ENCODE data around the gene CPLX4.
"Not testable (repeated sequence)": the region's sequence is repeated elsewhere in the genome, so short reads cannot be mapped to it uniquely, and the experiment has no call there.

The CPLX4 gene

DNA sequence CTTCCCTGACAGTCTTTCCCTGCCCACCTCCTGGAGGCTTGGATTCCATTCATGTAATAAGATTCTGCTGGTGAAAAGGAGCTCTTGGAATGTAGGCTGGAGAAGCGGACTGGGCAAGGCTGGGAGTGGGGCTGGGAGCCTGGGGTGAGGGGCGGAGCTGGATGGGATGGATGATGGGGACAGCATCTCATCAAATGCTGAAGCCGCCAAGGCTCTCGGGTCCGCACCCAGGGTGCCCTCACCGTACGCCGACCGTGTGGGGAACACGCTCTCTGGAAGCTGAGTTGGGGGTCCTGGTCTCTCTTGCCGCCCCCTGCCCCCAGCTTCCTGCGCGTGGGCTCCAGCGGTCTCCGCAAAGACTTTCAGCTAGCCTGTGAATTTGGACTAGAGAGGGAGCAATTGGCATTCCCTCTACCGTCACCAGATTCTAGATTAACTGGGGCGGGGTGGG lies 54.3 kb downstream of the CPLX4 start:
- TF ChIP-seq, protein P1, sequence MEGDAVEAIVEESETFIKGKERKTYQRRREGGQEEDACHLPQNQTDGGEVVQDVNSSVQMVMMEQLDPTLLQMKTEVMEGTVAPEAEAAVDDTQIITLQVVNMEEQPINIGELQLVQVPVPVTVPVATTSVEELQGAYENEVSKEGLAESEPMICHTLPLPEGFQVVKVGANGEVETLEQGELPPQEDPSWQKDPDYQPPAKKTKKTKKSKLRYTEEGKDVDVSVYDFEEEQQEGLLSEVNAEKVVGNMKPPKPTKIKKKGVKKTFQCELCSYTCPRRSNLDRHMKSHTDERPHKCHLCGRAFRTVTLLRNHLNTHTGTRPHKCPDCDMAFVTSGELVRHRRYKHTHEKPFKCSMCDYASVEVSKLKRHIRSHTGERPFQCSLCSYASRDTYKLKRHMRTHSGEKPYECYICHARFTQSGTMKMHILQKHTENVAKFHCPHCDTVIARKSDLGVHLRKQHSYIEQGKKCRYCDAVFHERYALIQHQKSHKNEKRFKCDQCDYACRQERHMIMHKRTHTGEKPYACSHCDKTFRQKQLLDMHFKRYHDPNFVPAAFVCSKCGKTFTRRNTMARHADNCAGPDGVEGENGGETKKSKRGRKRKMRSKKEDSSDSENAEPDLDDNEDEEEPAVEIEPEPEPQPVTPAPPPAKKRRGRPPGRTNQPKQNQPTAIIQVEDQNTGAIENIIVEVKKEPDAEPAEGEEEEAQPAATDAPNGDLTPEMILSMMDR (IDR thresholded peaks at IDR 0.05; ENCODE audit: low read length, missing control alignments): no peak
- H3K4me3 ChIP-seq (replicated peaks; ENCODE audit: low read depth, low read length): no peak overlapping the region
- DNase-seq (ENCODE audit: low read depth): no peak

DNA sequence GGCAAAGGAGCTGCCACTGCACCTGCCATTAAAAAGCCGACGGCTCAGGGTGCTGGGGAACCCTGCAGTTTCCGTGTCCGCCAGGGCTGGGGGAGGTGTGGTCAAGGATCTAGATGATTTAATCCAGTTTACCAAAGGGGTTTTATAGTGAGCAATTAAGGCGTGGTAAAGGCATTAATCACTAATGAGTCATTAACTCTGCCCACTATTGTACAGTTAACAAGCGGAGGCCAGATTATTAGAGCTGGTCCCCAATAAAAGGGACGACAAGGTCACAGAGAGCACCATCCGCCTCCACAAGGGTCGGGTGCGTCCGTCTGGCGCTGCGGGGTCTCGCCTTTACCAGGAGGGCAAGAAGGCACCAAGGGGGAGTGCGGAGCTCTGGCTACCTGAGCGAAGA lies 54.8 kb downstream of the CPLX4 start:
- TF ChIP-seq, protein P1 (IDR thresholded peaks at IDR 0.05; ENCODE audit: low read length, missing control alignments): no peak
- H3K4me3 ChIP-seq (replicated peaks; ENCODE audit: low read depth, low read length): no peak overlapping the region
- DNase-seq (ENCODE audit: low read depth): no peak

DNA sequence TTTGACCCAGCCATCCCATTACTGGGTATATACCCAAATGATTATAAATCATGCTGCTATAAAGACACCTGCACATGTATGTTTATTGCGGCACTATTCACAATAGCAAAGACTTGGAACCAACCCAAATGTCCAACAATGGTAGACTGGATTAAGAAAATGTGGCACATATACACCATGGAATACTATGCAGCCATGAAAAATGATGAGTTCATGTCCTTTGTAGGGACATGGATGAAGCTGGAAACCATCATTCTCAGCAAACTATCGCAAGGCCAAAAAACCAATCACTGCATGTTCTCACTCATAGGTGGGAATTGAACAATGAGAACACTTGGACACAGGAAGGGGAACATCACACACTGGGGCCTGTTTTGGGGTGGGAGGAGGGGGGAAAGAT lies 56.2 kb downstream of the CPLX4 start:
- not testable (repeated sequence) for H3K4me3 ChIP-seq (replicated peaks; ENCODE audit: low read depth, low read length); DNase-seq (ENCODE audit: low read depth)

DNA sequence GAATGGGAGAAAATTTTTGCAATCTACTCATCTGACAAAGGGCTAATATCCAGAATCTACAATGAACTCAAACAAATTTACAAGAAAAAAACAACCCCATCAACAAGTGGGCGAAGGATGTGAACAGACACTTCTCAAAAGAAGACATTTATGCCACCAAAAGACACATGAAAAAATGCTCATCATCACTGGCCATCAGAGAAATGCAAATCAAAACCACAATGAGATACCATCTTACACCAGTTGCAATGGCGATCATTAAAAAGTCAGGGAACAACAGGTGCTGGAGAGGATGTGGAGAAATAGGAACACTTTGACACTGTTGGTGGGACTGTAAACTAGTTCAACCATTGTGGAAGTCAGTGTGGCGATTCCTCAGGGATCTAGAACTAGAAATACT lies 56.6 kb downstream of the CPLX4 start:
- not testable (repeated sequence) for H3K4me3 ChIP-seq (replicated peaks; ENCODE audit: low read depth, low read length); DNase-seq (ENCODE audit: low read depth)

DNA sequence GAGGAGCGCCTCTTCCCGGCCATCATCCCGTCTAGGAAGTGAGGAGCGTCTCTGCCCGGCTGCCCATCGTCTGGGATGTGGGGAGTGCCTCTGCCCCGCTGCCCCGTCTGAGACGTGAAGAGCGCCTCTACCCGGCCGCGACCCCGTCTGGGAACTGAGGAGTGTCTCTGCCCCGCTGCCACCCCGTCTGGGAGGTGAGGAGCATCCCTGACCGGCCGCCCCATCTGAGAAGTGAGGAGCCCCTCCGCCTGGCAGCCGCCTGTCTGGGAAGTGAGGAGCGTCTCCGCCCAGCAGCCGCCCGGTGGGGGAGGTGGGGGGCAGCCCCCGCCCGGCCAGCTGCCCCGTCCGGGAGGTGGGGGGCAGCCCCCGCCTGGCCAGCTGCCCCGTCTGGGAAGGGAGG lies 63.0 kb downstream of the CPLX4 start:
- not testable (repeated sequence) for DNase-seq (ENCODE audit: low read depth); H3K4me3 ChIP-seq (replicated peaks; ENCODE audit: low read depth, low read length)

DNA sequence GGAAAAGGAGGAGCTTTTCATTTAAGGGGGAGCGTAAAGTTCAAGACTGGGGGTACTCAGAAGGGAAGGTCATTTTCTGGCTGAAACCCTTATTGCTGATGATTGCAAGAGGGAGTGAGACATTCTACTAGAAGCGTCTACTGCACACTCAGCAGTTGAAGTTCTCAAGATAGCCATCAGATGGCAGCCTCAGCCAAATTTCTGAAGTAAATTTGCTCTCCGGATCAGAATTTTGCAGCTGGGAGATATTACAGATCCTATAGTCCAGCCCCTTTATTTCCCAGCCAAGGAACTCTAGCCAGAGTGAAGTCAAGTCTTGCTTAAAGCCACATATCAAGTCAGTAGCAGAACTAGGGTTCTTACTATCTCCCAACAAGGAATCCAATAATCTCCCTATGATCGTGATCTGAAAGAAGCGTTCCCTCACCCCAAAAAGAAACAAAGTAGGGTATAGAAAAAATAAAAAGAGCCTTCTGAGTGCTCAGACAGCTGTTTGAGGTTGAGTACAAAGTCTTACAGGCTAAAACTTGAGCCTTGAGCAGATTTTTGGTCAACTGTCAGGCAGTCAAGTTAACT lies 69.2 kb downstream of the CPLX4 start:
- TF ChIP-seq, protein P1 (IDR thresholded peaks at IDR 0.05; ENCODE audit: low read length, missing control alignments): peak; percentile 82

GRCh38 chr18:59246796-59247195 lies 71.7 kb downstream of the CPLX4 start:
- DNase-seq (ENCODE audit: low read depth): no peak
- TF ChIP-seq, protein P1 (IDR thresholded peaks at IDR 0.05; ENCODE audit: low read length, missing control alignments): no peak
- H3K4me3 ChIP-seq (replicated peaks; ENCODE audit: low read depth, low read length): no peak overlapping the region

More for the DNA sequence above, 69.2 kb downstream of the CPLX4 start:
- H3K4me3 ChIP-seq (replicated peaks; ENCODE audit: low read depth, low read length): no peak overlapping the region
- peak; percentile 90 for DNase-seq (ENCODE audit: low read depth)

Measured in fibroblast of pulmonary artery (primary cell).